T-helper 1 cell treated with Interleukin-12 subunit alpha and Interleukin-12 subunit beta and Interleukin-4 antibody, amounts not matched to agents 30 ng/mL and 1 ng/mL, for 36 hours (primary cell): ENCODE measurements around the gene XPO4. TPM values are rescaled to one million over a fixed set of nuclear protein-coding genes. Genes with fewer than 3 reads are reported as not detected.
"Not testable (repeated sequence)": the region's sequence is repeated elsewhere in the genome, so short reads cannot be mapped to it uniquely, and the experiment has no call there.

ENCODE experiments used
- intact Hi-C: fragments of 100-400 bp; cut with micrococcal nuclease; formaldehyde crosslinking; loops from one replicate; pipeline ENCODE4 v1.15.1; 2024
- total RNA-seq: library from RNA; stranded (reverse); gene quantifications from 2 replicates; pipeline ENCODE4 v1.2.3, GENCODE V29; 2022

The XPO4 gene
- total RNA-seq, 1 donor from 2014 or later, result 25.3 TPM

DNA sequence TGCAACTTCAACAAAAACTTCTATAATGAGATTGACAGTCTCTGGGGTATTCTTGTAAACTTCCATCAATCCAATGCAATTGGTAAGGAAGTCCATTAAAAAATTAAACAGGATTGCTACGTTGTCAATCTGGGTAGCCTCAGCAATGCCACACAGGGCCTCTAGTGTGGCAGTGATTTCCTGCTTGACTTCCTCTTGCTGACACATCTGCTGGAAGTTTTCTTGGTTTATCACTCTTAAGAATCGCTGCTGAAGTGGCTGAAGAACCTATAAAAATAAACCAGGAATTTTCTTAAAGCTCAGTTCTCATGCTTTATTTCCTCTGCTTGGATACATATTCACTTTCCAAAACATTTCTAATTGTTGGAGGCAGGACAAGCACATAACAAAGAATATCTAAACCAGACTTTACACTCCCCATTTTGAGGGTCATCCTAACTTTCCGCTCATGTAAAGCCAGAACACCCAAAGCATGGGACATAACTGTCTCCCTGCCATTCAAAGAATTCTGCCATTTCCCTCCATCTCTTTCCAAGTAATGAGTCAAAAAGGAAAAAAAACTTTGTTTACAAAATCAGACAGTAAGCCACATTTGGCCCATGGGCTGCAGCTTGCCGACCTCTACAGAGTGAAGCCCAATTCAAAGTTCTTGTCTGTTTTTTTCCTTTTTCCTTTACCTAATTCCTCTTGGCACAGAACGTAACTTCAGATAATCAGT is 105.6 kb downstream of the XPO4 start:
- intact Hi-C loops, result no loop called here

DNA sequence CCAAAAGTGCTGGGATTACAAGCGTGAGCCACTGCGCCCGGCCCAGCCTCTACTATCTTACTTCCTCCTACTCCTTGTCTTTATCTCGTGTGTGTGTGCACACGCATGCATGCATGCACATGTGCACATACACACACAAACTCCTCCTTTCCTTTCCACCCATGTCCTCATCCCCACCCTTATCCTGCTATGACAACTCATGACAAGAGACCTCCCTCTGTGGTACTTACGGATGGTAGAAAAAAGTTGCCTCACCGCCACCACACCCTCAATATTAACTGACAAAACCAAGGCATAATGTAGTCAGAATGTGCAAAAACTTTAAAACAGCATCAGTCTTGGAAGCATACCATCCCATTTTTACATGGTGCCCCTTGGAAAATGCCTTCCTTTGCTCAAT is 112.9 kb downstream of the XPO4 start:
- intact Hi-C loops, result no loop called here

DNA sequence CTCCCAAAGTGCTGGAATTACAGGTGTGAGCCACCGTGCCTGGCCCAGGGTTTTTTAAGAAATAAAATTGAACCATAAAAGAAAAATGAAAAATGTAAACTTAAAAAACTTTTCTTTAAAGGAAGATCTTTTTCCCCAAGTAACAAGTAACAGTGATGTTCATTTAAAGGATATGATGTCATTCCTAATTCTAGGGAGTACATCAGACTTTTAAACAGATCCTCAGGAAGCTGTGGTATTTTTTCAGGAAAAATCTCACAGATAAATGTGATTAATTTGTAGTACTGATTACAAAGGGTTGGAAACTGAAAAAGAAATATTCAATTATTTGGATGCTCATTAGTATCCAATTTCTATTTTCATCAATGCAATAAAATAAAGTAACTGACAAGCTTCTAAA is 114.2 kb downstream of the XPO4 start:
- intact Hi-C loops, result no loop called here

DNA sequence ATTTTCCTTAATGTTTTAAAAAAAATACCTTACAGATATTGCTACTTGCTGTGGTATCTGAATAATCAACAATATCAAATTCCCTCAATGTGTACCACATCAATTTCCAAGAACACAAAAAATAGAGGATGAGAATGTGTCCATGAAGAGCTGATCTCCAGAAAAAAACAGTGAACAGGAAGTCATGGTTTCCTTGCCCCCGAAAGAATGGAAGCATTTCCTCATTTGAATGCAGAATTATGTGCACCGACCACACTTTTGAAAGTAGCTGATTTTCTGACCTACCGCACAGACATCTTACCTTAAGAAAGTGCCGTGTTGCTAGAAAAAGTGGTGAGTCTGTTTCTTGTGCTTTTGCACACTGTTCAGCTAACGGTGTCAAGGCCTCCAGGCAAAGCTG is 115.4 kb downstream of the XPO4 start:
- intact Hi-C loops, result no loop called here

DNA sequence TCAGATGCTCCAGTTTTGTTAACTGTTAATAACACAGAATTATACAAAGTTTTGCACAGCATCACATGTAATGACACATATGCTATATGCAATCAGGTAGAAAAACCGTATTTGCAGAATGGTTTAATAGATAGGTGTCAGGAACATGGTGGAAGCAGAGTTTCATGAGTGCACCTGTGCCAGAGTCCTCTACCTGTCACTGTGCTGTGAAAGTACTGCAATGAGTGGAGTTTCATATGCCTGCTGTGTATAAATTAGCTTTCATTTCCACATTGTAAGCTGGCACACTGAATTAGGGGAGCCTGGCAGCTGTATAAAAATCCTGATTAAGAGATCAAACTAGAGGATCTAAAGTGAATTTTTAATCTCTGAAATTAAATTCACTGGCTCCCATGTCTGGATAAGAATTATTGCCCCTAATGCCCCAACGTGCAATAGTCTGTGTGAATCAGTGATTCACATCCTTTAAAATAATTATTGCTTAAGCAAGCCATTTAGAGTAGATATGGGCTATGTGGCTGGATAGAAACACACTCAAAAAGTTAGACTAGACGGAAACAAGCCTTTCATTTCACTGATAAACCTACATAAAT is 120.3 kb downstream of the XPO4 start:
- intact Hi-C loops, result no loop called here

DNA sequence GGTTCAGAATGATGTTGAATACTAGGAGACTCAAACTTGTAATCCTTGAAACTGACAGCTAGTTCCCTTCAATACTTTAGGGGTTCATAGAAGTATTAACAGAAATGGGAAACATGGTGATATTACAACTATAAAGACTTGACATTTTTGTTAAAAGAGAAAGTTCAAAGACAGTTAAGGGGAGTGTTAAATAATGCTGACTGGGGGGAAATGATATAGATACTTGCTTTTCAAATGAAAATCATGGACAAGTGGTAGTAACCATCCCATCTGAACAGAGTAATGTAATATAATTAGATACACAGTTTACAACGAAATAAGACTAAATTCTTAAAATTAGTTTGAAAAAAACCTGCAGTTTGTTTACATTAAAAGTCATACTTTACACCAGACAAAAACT is 122.2 kb downstream of the XPO4 start:
- intact Hi-C loops, result no loop called here

DNA sequence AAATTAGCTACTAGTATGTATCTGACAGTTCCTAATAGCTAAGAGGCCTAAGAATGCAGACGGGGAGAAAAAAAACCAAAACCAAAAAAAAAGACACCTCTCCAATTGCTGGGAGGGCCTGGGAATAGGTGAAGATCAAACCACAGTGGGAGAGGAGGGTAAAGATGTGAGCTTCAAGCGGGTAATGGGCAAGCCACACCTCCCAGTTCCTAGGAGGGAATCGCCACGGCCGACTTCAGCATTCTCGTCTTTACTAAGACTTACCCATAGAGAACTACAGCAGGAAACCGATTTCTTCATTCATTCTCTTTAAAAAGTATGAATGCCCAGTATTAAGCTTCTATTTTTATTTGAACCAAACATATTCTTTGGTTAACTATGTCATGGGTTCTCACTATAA is 123.1 kb downstream of the XPO4 start:
- intact Hi-C loops, result loop anchor here (10.0 kb wide), 2 partner anchors 295 to 365 kb away; no protein-coding TSS in a partner anchor

DNA sequence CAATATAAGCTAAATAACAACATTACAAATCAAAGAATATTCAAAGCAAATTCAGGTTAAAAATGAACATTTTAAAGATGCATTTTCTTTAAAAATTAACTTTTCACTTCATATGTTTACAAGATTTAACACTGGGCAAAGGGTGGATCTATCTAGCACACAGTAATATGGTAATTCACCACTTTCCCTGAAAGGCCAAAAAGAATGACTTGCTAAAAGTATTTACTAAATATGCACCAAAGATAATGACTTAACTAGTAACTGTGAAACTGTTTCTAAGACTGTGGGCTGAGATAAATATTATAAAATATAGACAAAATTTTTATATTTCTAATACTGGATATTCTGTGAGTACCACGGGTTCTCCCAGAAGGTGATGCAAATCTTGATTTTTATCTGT is 124.2 kb downstream of the XPO4 start:
- intact Hi-C loops, result loop anchor here (10.0 kb wide), 2 partner anchors 296 to 364 kb away; no protein-coding TSS in a partner anchor

DNA sequence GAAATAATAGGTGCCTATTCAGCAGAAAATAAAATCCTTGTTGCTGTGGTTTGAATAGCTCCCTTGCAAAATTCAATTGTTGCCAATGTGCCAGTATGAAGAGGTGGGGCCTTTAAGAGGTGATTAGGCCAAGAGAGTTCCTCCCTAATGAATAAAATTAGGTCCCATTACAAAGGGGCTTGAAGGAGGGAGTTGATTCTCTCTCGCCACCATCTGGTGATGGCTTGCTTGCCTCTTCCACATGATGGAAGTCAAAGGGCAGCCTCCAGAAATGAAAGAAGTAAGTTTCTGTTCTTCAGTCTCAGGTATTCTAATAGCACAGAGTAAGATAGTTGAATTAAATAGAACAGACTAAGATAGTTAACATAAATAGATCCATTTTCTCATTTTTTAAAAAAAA is 125.8 kb downstream of the XPO4 start:
- intact Hi-C loops, result loop anchor here (10.0 kb wide), 2 partner anchors 298 to 362 kb away; no protein-coding TSS in a partner anchor

DNA sequence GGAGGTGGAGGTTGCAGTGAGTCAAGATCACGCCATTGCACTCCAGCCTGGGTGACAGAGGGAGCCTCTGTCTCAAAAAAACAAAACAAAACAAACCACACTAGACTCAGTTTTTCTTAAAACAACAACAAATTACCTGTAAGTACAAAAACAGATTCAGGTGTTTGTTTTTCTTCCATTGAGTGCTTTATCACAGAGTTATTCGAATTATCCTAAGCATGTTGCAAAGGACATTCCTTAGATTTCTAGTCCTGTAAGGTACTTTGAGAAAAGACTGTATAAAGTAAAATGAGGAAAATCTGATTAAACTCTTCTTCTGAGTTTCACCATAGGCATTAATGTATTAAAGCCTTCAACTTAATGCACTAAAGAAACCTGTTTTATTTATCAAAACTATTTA is 126.6 kb downstream of the XPO4 start:
- intact Hi-C loops, result loop anchor here (10.0 kb wide), 2 partner anchors 299 to 361 kb away; no protein-coding TSS in a partner anchor

DNA sequence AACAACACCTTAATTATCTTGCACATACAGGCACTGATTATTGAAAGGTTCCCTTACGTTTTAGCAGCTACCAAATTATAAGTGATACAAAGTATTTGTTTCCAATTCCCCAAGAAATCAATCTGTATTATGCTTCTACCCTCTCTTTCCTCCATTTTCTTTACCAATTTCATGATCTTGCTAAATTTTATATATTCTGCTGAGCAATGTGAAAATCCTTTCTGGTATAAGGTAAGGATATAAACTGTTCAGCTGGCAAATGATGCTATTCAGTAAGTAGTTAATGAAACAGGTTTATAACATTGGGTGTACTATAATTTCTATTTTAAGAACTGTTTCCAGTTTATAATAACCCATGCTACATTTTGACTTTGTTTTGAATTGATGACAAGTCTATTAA is 127.8 kb downstream of the XPO4 start:
- intact Hi-C loops, result loop anchor here (5.0 to 10.0 kb wide), 5 partner anchors 300 to 652 kb away; no protein-coding TSS in a partner anchor

DNA sequence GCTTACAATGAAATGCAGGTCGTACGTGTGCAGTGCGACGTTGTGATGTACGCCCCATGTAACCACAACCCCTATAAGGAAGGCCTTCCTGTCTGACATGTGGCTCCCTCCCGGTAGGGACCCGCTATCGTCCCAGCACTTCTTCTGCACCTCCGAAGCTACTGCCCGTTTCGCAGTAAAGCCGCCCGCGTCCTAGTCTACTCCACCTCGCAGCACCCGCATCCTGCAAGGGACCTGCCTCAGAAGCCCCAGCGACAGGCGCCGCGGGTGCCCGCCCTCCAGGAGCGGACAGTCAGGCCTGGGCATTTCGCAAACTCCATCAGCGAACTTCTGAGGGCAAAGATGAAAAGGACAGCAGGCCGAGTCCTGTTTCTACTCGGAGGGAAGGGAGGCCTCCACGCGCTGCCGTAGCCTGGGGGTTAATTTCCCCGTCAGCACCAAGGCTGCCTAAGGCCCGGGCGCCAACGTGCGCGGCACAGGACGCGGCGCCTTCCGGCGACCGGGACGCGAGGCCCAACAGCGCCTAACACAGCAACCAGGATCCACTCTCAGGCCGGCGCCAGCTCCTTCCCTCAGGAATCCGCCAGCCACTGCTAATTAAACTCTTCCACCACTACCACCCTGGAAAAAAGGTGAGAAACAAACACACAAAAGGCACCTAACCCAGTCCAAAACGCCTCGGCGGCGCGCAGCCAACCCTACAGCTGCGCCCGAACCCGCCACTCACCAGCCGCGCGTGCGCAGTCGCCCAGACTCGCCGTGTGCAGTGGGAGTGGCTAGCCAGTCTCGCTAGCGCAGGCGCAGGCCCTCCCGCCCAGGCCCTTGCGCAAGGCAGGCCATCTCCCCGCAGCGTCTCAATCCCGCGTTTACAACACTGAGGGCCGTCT is 129.1 kb downstream of the XPO4 start, which contains the start of gene EEF1AKMT1:
TSS of gene EEF1AKMT1 (minus strand) at position 768 of the 887 bp plus-strand sequence. CDS start 16,363 bp downstream, outside the sequence.
- intact Hi-C loops, result loop anchor here (1.0 to 10.0 kb wide), 16 partner anchors 55 to 1141 kb away; partner anchors contain the start of genes IFT88, MICU2, MPHOSPH8 and MRPL57

DNA sequence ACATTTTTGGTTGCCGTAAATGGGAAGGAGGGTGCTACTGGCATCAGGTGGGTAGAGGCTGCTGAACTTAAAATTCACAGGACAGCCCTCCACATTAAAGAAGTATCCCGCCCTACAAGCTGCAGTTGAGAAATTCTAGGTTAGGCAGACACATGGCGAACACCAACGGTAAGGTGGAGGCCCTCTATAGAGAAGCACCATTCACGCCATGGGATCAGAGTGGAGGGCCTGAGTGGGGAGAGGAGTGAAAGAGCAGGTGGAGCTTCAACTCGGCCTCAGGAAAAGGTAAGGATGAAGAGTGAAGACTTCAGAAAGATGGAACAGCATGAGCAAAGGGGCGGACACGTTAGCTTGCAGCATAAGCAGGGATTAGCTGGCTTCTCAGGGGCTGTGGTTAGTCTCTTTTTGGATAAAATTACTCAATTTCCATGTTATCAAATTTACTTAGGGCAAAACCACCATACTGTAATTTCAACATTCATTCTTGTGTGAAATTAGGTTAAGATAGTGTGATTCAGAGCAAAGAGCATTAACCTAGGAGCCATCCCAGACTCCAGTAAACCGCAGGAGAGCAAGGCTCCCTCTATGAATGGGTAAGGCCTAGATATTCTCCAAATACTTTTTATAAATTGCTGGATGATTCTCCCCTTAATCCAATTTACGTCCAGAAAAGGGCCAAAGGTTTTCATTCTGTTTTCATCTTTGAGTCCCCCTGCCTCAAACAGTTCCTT is 130.0 kb downstream of the XPO4 start:
- intact Hi-C loops, result loop anchor here (1.0 to 10.0 kb wide), 16 partner anchors 56 to 1140 kb away; partner anchors contain the start of genes IFT88, MICU2, MPHOSPH8 and MRPL57

DNA sequence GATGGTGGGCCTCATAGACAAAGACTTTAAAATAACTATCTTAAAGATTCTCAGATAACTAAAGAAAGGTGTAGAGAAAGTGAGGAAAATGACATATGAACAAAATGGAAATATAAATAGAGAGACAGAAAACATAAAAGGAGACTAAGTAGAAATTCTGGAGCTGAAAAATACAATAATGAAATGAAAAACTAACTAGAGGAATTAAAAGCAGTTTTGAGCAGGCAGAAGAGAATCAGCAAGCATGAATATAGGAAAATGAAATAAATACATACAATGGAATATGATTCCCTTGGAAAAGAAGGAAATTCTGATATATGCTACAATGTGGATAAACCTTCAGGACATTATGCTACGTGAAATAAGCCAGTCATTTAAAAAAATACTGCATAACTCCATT is 132.7 kb downstream of the XPO4 start:
- intact Hi-C loops, result loop anchor here (5.0 to 10.0 kb wide), 5 partner anchors 305 to 648 kb away; no protein-coding TSS in a partner anchor

DNA sequence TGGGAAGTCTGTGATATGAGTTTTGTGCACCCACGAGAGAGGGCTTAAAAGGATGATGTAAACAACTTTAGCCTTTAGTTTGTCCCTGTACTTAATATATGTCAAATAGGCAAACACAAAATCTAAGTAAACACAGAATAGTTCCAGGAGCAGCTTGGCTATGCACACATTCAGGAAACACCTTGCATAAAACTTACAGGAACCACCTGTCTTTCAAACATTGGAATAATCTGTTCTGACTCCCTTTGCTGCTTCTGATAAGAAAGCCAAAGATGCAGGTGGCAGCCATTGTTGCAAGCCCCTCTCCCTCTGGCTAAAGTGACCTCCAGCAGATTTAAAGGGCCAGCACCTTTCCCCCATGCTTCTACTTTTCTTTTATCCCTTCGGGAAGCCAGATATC is 133.5 kb downstream of the XPO4 start:
- intact Hi-C loops, result no loop called here

DNA sequence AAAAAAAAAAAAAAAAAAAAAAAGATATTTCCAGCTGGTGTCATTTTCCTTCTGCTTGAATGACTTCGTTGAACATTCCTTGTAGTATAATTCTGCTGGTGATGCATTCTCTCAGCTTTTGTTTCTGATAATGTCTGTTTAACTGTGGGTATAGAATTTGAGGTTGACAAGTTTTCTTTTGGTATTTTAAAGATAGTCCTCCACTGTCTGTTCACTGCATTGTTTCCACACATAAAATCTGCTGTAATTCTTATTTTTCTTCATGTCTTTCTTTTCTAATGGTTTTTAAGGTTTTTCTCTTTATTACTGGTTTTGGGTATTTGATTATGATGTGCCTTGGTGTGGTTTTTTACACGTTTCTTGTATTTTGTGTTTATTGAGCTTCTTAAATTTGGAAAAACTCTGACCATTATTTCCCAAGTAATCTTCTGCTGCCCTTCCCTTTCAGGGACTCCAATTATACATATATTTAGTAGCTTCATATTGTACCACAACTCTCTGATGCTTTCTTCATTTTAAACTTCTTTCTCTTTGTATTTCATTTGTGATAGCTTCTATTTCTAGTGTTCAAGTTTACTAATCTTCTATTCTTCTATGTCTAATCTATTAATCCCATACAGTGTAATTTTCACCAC is 135.1 kb downstream of the XPO4 start:
- intact Hi-C loops, result no loop called here

DNA sequence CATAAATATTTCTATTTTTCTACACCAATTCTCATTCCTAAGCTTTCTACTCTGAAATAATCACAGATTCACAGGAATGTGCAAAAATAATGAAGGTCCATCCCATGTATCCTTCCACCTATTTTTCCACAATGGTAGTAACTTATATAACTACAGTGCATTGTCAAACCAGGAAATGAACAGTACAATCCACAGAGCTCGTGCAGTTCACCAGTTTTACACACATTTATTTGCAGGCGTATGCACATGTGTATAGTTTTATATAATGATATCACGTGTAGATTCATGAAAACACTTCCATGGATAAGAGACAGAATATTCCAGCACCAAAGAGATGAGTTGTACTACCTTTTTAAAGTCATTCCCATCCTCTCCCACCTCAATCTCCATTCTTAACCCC is 141.7 kb downstream of the XPO4 start:
- intact Hi-C loops, result no loop called here

DNA sequence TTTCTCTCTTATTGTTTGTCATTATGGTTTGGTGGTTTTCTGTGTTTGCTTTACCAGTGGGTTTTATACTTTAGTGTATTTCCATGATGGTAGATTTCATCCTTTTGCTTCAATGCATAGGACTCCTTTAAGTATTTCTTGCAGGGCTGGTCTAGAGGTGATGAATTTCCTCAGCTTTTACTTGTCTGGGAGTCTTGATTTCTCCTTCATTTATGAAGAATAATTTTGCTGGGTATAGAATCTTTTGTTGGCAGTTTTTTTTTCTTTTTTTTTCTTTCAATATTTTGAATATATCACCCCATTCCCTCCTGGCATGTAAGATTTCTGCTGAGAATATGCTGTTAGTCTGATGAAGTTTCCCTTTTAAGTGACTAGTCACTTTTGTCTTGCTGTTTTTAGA is 148.5 kb downstream of the XPO4 start:
- intact Hi-C loops, result no loop called here

DNA sequence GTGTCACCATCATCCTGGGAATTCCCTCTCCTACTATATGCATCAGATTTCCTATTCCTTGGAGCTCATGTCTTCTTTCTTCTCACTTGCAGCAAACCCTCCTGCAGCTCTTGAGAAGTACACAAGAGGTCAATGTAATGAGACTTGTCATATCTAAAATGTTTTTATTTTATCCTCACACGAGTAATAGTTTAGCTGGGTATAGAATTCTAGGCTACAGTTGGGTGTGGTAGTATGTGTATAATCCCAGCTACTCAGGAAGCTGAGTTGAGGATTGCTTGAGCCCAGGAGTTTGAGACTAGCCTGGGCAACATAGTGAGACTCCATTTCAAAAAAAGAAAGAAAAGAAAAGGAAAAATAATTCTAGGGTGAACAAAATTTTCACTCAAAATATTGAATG is 153.2 kb downstream of the XPO4 start:
- intact Hi-C loops, result no loop called here

DNA sequence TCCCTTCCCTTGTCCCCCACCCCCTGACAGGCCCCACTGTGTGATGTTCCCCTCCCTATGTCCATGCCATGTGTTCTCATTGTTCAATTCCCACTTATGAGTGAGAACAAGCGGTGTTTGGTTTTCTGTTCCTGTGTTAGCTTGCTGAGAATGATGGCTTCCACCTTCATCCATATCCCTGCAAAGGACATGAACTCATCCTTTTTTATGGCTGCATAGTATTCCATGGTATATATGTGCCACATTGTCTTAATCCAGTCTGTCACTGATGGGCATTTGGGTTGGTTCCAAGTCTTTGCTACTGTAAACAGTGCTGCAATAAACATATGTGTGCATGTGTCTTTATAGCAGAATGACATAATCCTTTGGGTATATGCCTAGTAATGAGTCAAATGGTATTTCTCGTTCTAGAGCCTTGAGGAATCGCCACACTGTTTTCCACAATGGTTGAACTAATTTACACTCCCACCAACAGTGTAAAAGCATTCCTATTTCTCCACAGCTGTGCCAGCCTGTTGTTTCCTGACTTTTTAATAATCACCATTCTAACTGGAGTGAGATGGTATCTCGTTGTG is 158.6 kb downstream of the XPO4 start:
- intact Hi-C loops, result not testable (repeated sequence)
